H1 (cell line): ENCODE measurements around the gene BABAM2. TPM values are rescaled to one million over a fixed set of nuclear protein-coding genes. Genes with fewer than 3 reads are reported as not detected.

Experiments used
- CTCF ChIP-seq, 3 experiments: IDR thresholded peaks; 1 replicate in 2 of 3; 2 replicates in 1 of 3; pipeline versions ENCODE4 v1.5.1 to v1.6.1; 2011; ENCODE audit warnings: low read length in 3 of 3, mild to moderate bottlenecking in 3 of 3, inconsistent platforms in 2 of 3, low read depth in 1 of 3, moderate library complexity in 1 of 3; ENCODE audit not compliant: insufficient read depth in 1 of 3; ENCODE audit errors: control extremely low read depth in 1 of 3
- EZH2 ChIP-seq: fragments of 200-600 bp; sonication (generic); IDR thresholded peaks from 2 replicates; pipeline ENCODE4 v1.7.1; 2012; ENCODE audit warnings: low read depth, mild to moderate bottlenecking, moderate library complexity, low read length, inconsistent platforms; ENCODE audit not compliant: severe bottlenecking
- SP2 ChIP-seq: IDR thresholded peaks from 2 replicates; pipeline ENCODE4 v1.6.1; 2012; ENCODE audit warnings: mild to moderate bottlenecking, low read length, inconsistent platforms
- polyA plus RNA-seq, 7 experiments: library from polyadenylated mRNA; depleted of rRNA in 3 of 7; stranded (reverse) in 5 of 7; unstranded in 2 of 7; fragments of >200 nt in 5 of 7; fragments of 200-250 nt in 2 of 7; gene quantifications; 1 replicate in 5 of 7; 2 replicates in 1 of 7; 4 replicates in 1 of 7; pipeline versions ENCODE4 v1.2.1 to v1.2.3, GENCODE V29; 2011 to 2013; ENCODE audit warnings: missing spikeins in 2 of 7, mixed read lengths in 2 of 7
- total RNA-seq: library from RNA; stranded (reverse); fragmentation: NEBNext Ultra II Directional; extraction: Animal tissue kit (Norgen Biotek cat#: 25700); gene quantifications from 2 replicates; pipeline ENCODE4 v1.2.1, GENCODE V29; 2021

Gene BABAM2
- total and polyA plus RNA-seq, 2 of the 8 experiments (the other 6 are each of a cell fraction or from before 2014, with no cell fraction given) = 15.8 to 20.9 TPM

- TF ChIP-seq CTCF (IDR thresholded peaks at IDR 0.05; ENCODE audit: control extremely low read depth in 1 of 3, insufficient read depth in 1 of 3, low read depth in 1 of 3, low read length in 3 of 3) = no peak
- TF ChIP-seq SP2 = no peak
- TF ChIP-seq EZH2 = no peak
Observed at GRCh38 chr2:28296904-28297303, 406.4 kb downstream of the BABAM2 start (continued).
